ENCODE results near the gene DEPDC1.

The DEPDC1 gene

DNA sequence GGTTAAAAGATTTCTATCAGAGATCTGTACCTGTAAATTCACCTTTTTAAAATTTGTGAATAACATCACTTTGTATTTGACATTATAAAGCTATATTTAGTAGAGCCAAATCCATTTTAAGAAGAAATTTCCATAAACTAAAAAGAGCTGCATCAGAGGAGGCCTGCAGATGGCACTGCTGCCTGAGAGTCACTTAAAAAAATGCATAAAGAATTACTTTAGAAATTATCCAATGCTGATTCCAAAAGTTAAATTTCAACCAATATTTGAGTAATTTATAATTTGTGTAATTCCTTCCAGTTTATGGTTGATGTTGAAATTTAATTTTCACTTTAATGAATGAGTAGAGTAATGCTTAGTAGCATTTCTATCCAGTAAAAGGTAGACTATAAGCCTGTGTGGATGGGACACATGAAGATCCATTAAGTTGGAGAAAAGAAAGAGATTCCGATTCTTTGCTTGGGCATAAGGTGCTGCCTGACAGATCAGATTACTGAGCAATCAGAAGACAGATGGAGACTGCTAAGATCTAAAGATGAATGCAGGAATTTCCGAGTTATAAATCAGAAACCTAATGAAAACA lies 26.4 kb downstream of the DEPDC1 start:
- no peak for DNase-seq

DNA sequence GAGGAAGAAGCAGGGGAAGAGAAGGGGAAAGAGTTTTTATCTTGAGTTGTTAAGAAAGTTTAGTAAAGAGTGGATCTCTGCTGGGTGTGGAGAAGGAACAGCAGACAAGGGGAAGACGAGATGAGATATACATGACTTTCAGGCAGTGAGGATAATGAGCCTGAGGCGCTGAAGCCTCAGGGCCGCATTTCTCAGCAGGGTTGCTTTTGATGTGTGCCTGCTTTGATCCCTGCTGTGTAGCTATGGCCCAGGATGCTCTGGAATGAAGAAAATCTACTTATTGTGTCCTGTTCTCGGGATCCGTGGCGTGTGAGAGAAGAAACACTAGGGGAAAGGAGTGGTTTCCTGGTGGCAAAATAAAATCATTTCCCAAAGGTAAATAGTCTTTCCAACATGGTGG lies 32.0 kb downstream of the DEPDC1 start:
- no peak for DNase-seq

DNA sequence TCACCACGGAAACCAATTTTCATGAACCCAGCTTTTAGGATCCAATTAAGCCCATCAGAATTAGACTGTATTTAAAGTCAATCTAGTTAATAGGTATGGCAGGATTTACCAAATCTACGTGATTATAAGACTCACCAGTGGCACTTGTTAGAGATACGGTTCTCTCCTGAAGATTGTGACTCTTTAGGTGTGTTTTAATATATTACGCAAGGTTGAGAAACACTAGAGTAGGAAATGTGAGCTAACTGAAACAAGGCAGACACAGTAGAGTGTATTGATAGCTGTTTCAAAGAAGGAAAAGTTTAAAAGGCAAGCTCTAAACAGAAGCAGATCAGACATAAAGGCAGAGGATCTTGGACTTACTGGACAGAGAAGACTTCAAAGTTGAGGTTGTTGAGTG lies 35.9 kb downstream of the DEPDC1 start:
- no peak for DNase-seq

DNA sequence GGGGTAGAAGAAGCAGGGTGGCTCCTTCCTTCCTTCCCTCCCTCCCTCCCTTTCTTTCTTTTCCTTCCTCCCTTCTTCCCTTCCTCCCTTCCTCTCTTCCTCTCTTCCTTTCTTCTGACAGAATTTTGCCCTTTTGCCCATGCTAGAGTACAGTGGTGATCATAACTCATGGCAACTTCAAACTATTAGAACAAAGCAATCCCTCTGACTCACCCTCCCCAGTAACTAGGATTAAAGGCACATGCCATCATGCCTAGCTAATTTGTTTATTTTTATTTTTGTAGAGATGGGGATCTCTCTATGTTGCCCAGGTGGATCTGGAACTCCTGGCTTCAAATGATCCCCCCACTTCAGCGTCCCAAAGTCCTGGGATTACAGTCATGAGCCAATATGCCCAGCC lies 37.1 kb downstream of the DEPDC1 start:
- DNase-seq = no peak

DNA sequence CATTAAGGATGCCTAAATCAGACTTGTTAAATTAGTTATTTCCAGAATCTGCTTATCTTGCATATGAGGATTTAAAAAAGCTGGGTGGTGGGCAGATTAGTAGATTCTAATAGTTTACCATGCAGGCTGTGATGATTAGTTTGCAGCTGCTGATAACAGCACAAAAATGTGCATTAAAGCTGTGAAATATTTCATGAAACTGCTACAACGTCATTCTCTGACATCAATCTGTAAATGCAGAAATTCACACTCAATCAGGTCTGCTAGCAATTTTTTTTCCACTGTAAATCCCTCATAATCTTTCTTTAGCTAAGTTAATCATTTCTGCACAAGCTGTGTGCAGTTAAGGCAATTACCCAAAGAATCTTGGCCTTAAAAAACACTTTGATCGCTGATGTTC lies 37.8 kb downstream of the DEPDC1 start:
- no peak for DNase-seq

DNA sequence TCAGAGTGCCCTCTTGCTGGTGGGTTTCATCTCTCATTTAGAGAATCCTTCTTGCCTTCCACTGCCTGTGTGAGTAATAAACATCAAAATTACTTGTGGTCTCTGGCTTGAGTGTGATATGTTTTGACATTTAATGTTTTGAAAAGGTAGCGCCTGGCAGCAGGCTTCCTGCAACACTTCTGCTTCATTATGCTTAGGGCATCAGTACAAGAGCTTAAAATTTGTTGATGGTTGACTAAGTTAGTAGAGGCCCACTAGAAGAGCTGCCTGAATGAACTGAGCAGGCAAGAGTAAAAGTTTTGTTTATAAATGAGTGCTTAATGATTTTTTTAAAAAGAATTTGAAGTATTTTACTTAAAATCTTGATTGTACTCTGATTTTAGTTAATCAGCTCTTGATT lies 40.7 kb downstream of the DEPDC1 start:
- DNase-seq = no peak

DNA sequence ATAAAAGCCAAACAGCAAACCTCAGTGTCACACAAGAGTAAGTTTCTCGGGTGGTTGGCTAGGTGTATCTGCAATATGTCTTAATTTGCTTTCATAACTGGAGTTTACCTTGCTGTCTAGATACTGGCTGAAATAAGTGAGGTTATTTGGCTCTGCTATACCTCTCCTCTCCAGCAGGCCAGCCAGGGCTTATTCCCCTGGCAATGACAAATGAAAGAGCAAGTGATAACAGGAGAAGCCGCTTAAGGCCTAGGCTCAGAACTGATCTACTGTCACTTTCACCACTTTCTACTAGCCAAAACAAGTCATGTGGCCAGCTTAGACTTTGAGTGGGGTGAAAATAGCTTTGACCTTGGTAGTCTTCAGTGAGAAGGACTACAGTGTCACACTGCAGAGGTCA lies 42.3 kb downstream of the DEPDC1 start:
- no peak for DNase-seq

DNA sequence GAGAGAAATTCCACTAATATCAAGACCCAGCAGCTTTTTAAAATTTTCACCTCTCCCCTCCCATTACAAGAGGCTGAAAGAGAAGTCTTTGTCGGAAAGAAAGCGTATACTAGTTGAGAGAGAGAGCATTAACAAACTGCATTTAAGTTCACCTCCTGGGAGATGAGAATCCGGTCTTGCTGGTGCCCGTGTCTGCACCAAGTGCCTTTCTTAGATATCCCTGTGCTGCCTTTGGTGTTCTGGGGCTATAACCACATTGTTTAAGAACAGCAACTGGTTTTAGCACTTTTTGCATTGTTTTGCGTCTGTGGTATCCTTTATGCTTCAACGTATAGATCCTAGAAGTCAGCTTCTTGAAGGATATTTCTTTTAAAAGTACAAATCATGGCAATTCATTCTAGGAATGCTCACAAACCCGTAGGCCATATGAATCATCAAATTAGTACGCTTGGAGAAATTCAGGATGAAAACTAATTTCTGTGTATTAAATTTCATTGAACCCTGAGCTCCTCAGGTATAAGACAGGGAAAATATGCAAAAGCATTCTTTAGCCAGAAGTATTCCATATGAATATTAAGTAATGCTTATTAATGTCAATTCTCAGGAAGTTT lies 43.7 kb downstream of the DEPDC1 start:
- no peak for DNase-seq

DNA sequence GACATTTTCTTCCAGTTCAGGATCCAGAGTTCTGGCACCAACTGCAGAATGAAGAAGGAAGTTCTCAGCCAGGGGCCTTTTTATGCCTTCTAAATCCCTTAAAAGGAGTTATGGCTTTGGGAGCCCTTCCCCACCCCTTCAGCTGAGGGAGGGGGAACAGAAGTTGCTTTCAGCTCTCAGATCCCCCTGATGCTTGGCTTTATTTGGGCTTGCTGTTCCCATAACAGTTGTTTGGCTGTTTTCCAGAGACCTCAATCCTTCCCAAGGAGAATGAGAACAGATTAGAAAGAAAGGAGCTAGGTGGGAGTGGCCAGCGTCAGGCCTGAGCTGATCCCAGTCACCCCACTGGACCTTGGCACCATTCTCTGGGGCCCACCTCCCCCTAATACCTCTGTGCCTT lies 47.0 kb downstream of the DEPDC1 start, which contains the start of gene RPE65:
Gene RPE65, minus strand, starts transcription at position 54 of the 400 bp plus-strand sequence. Its CDS starts 49 bp downstream, at position 5.
- no peak for DNase-seq

DNA sequence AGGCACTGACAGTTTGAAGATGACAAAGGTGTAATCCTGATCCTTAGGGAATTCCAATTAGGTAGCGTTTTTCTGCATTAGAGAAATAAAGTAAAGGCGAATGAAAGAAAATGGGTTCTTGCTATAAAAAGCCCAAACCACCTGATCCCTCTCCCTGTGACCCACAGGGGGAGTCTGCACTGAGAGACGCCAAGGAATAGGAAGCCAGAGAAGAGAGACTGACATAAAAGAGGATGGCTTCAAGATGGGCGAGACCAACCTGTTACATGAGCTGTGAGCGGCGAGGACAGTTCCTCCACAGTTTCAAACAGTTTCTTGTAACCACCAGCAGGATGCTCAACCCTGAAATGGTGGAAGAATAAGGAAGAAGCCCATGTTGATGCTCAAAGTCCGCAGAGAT lies 48.5 kb downstream of the DEPDC1 start:
- DNase-seq = no peak

DNA sequence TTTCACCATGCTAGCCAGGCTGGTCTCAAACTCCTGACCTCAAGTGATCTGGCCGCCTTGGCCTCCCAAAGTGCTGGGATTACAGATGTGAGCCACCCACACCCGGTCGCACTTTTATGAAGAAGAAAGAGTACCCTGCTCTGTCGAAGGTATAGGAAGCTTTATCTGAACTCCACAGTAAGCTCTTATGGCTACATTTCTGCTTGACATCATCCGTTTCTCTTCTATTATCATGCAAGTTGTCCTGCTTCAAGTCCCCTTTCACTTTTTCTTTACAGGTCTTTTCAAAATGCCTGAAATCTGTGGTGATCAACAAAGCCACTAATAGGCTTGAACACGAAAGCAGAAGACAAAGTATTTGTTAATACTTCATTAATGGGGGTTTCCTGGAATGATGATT lies 51.2 kb downstream of the DEPDC1 start:
- no peak for DNase-seq

DNA sequence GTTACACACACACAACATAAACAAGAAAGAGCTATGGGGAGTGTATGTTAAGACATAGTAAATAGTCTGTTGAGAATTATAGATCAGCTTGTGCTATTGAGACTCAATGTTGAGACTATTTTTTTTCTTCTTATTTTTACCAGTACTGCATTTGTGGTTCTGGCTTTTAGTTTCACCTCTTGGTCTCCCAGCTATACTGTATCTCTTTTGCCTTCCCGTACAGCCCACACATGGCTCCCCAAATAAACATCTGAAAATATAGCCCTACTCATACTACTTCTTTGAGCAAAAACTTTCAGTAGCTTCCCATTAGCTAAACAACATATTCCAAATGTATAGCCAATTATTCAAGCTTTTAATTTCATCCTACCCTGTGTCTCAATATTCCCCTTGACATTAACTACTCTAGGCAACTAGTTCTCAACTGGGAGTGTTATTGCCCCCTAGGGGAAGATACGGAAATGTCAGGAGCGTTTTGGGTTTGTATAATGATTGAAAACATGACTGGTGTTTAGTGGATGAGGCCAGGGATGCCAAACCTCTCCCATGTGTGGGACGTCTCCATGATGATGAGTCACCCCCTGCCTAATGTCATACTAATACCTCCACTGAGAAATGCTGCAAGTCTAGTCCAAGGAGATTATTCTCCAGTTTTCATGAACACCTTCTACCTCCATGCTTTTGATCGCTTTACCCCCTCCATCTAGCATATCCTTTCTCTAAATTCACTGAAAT lies 53.9 kb downstream of the DEPDC1 start:
- DNase-seq = peak; percentile 34

DNA sequence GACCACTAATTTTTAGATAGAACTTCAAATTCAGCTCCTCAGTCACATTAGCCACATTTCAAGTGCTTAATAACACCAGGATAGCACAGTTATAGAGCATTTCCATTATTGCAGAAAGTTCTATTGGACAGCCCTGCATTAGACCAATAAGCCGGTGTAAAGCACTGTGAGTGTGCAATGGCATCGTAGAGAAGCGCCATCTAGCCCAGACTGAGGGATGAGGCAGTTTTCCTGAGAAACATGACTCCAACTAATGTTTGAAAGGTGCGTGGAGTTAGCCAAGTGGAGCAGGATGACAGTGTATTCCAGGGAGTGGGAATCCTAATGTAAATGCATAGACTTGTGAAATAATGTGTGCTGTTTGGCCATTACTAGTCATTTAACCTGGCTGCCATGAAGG lies 54.9 kb downstream of the DEPDC1 start:
- no peak for DNase-seq

DNA sequence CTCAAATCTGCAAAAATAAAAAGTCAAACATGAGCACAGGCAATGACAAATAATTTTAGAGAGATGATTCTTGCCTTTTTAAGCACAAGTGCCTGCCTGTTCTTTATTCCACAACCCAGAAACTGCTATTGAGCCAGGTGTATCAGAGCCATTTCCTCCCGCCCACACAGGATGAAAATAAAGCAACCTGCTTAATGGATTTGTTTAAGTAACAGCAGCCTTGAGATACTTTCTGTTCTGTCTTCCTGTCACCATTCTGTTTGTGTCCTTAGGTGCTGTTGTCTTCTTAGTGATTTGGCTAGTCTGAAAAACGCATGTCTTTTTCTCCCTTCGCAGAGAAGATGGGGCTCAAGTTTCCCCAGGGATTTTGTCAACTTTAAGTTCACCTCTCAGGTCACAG lies 58.6 kb downstream of the DEPDC1 start:
- no peak for DNase-seq

DNA sequence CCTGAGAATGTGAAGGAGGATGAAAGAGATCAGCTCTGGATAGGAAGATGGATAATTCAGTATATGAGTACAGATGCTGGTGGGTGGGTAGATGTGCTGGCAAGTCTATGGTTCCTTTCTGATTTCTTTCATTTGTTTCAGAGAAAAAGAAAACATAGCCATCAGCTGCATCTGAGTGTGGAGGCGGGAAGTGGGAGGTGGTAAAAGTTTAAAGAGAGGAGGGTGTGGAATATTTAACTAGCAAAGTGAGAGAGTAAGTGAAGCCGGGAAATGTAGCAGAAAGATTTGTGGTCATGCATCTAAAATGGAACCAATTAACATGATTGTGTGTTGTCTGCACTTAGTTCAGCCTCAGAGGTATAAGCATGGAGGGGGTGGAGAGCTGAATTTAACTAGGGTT lies 63.5 kb downstream of the DEPDC1 start:
- DNase-seq = no peak

DNA sequence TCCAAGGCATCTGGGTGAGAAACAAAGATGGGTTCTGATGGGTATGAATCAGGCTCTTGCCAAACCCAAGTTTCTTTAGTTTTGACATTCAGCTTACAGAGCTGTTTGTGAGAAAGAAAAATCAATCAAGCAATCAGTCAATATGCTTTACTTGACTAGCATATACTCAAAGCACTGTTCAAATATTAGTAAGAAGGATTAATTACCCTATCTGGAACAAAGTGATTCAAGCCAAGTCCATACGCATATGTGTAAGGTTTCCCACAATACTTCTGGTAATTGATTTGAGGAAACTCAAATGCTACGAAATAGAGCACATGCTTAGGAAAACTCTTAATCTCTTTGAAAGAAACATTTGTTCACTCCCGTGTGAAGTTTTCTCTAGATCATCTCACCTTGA lies 65.8 kb downstream of the DEPDC1 start:
- DNase-seq = no peak

DNA sequence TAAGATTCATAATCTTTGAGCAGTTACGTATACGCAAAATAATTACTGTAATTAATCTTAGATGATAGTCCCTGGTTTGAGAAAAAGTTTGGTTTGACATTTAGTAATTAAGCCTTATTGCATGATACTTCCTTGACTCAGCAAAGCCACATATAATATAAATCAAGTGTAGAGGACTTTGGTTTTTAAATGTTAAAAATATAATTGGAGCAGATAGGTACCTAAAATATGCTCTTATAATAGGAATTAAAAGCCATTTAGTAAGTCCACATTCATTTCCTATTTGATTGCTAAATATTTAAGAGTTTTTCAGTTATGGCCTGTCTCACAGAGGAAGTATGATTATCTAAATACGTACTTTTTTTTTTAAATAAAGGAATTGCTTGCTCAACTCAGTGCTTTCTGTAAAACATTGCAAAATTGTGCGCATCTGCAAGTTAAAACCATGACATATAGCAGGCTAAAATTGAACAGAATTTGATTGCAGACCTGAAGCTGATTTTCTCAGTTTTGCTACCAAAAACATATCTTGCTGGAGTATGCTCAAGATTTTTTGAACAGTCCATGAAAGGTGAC lies 67.6 kb downstream of the DEPDC1 start:
- DNase-seq = no peak

DNA sequence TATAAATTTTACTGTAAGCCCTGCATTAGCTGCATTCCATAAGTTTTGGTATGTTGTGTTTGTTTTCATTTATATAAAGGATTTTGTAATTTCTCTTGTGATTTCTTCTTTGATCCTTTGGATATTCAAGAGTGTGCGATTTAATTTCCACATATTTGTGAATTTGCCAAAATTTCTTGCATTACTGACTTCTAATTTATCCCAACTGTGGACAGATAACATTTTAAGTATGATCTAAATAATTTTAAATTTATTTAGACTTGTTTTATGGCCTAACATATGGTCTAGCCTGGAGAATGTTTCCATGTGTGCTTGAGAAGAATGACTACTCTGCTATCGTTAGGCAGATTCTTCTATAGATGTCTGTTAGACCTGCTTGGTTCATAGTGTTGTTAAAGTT lies 70.3 kb downstream of the DEPDC1 start:
- DNase-seq = no peak
